ENCODE data around the gene SPPL3.
A peak's percentile ranks its signal among the peaks of the same experiment; 100 is the strongest.

Gene SPPL3

GRCh38 chr12:120939523-120939922, 35.4 kb upstream of the SPPL3 start:
- Histone ChIP-seq H3K27ac (replicated peaks) (no peak overlapping the region; the same call in 1 of the 2 replicates), H3K4me3 (replicated peaks; ENCODE audit: insufficient read depth, low read length) (no peak overlapping the region), H3K27me3 (ENCODE audit: insufficient read depth, poor library complexity, severe bottlenecking) (no peaks in the 10 kb centered on the region)
- TF ChIP-seq SPI1 (IDR thresholded peaks at IDR 0.05; ENCODE audit: borderline replicate concordance, low read depth) (peak; percentile 97), POLR2AphosphoS5 (IDR thresholded peaks at IDR 0.05; ENCODE audit: low read depth) (no peak)
- peak; percentile 58 to 88 for DNase-seq (ENCODE audit: low read depth in 1 of 2, low spot score in 1 of 2)

- 0 out of 2 replicates have a peak overlapping the region, but pooled peaks have one; percentile 3 for H3K27ac ChIP-seq (replicated peaks)
- DNase-seq (ENCODE audit: low read depth in 1 of 2, low spot score in 1 of 2), result no peak
- H3K27me3 ChIP-seq (ENCODE audit: insufficient read depth, poor library complexity, severe bottlenecking), result no peaks in the 10 kb centered on the region
- TF ChIP-seq REST (IDR thresholded peaks at IDR 0.05; ENCODE audit: insufficient replicate concordance, low read depth) (no peak), CTCF (IDR thresholded peaks at IDR 0.05; ENCODE audit: insufficient read depth, low read length) (no peak), SPI1 (IDR thresholded peaks at IDR 0.05; ENCODE audit: borderline replicate concordance, low read depth) (no peak), POLR2AphosphoS5 (IDR thresholded peaks at IDR 0.05; ENCODE audit: low read depth) (no peak), GABPA (IDR thresholded peaks at IDR 0.05; ENCODE audit: low read depth) (no peak)
- no peak overlapping the region for H3K4me3 ChIP-seq (replicated peaks; ENCODE audit: insufficient read depth, low read length)
Observed at GRCh38 chr12:120938496-120938895, 34.3 kb upstream of the SPPL3 start.

- peak; percentile 25 to 56 for DNase-seq (ENCODE audit: low read depth in 1 of 2, low spot score in 1 of 2)
- Histone ChIP-seq H3K27ac (replicated peaks) (no peak overlapping the region), H3K4me3 (replicated peaks; ENCODE audit: insufficient read depth, low read length) (no peak overlapping the region), H3K27me3 (ENCODE audit: insufficient read depth, poor library complexity, severe bottlenecking) (no peaks in the 10 kb centered on the region)
- no peak for TF ChIP-seq REST (IDR thresholded peaks at IDR 0.05; ENCODE audit: insufficient replicate concordance, low read depth)
- TF ChIP-seq SPI1 (IDR thresholded peaks at IDR 0.05; ENCODE audit: borderline replicate concordance, low read depth), result peak; percentile 87
Observed at GRCh38 chr12:120936197-120936596, 32.0 kb upstream of the SPPL3 start.

- Histone ChIP-seq H3K27me3 (ENCODE audit: insufficient read depth, poor library complexity, severe bottlenecking) (no peaks in the 10 kb centered on the region), H3K27ac (replicated peaks) (no peak overlapping the region), H3K4me3 (replicated peaks; ENCODE audit: insufficient read depth, low read length) (no peak overlapping the region)
- DNase-seq (ENCODE audit: low read depth in 1 of 2, low spot score in 1 of 2), result no peak
- TF ChIP-seq POLR2AphosphoS5 (IDR thresholded peaks at IDR 0.05; ENCODE audit: low read depth) (no peak), CTCF (IDR thresholded peaks at IDR 0.05; ENCODE audit: insufficient read depth, low read length) (no peak), SPI1 (IDR thresholded peaks at IDR 0.05; ENCODE audit: borderline replicate concordance, low read depth) (no peak), REST (IDR thresholded peaks at IDR 0.05; ENCODE audit: insufficient replicate concordance, low read depth) (no peak), GABPA (IDR thresholded peaks at IDR 0.05; ENCODE audit: low read depth) (no peak)
Observed at GRCh38 chr12:120933786-120934185, 29.6 kb upstream of the SPPL3 start.

Measured in HL-60 (cell line).